NCI-H1694 treated with DMSO at 0.1 percent for 48 hours (cell line): ENCODE data around the gene STOML3.

Source experiments
- DNase-seq: peaks from one replicate; lab custom pipeline; 2025; lab: John Stamatoyannopoulos, UW

The STOML3 gene

DNA sequence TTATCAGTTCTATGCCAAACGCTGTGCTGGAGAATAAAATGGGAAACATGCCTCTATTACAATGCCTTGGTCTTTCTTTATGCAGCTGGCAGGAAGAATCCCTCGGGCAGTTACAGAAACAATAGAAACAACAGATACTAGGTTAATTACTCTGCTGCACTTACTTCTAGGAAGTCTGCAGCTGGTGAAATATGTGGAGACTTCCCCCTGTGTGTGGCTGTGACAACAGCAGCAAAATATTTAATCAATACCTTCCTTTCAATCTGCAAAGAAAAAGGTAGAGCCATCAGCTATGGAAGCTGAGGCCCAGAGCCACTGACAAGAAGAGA, 9.9 kb downstream of the STOML3 start:
- no peak for DNase-seq

DNA sequence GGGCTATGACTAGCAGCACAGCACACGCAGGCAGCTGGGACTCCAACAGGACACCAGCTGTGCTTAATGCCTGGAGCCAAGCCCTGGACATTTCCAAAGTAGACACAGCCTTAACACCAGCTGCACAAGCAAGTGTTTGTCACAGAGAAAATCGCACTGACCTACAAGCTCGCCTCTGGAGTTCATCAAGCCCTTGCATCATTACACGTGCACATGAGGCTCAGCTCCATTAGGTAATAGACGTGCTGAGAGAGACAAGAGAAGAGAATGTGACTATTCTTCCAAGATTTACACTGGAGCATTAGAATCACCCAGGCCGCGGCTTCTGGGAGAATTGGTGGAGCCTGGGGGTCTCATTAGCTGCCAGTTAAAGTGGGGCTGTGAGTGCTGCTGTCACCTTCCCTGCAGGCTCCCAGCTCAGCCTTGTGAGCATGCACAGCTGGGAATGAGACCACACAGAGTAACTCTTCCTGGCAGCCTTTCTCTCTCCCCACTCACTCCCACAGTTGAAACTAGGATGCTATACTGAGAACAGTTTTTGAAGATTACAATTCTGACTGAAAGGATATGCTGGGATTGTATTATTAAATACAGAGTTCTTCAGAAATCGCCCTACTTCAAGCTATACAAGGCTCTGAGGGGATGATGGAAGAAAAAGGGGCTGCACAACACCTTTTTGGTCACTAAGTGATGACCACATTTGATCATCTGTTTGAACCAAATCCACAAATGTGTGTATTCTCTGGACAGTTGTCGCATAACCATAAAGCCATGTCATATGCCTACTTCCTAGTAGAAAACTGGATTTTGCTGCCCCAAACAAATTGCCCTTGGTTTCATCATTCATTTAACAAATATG, 10.5 kb downstream of the STOML3 start:
- DNase-seq = no peak

DNA sequence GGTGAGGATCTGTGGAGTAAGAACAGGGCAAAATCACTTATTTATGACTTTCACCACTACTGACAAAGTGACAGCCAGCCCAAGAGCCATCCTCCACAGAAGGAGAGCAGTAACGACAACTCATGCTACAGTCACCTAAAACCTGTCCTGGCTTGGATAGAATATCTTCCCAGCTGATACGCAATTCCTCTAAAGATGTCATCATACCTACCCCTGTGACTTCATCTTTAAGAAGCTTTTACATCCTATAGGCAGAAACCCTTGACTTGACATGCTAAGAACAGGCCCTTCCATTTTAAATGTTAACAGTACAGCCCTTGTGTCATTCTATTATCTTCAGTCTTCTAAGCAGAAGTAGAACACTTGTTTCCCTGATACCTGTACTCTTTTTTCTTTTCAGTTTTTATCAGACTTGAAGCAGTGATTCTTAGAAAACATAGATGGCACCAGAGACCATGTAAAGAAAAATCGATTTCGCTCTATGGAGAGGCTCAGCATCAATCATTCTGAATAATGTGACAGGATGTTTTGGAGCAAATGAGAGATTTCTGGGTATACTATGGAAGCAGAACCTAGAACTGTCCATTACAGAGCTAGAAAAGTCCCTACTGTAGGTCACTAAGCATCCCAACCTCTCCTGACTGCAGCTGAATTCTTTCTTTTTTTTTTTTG, 20.1 kb downstream of the STOML3 start:
- DNase-seq = no peak

DNA sequence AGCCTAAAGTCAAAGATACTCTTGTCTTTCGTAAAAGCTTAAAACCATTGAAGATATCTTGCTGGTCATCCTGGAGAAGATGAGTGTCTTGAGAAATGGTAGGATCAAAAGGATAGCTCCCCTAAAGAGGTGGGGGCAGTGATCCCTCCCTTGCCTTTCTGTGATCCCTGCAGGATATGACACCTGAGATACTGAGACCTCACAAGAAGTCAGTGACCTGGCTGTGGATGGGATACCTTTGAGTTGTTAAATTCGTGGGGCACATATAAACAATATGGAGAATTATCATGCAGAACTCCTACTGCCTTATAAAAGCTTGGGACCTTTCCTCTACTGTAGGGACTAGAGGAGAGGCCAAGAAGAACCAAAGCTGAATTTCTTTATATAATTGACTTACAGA, 21.4 kb downstream of the STOML3 start:
- DNase-seq = no peak

DNA sequence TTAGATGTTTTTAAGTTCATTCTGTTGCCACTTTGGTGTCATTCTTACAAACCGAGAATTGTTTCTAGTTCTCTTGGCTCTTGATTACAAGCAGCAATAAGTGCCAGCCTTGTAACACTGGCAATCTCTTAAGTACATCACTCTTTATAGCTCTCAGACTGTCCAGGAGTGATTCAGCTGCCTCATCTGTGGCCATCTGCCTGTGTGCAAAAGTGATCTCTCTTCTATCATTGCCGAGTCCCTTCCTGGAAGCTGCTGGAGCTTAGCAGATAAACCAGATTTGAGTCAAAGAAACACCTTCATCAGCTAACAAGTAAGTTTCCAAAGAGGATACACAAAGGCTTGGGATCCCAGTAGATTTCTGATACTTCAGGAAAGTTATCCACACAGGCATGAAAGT, 23.2 kb downstream of the STOML3 start:
- DNase-seq = no peak

DNA sequence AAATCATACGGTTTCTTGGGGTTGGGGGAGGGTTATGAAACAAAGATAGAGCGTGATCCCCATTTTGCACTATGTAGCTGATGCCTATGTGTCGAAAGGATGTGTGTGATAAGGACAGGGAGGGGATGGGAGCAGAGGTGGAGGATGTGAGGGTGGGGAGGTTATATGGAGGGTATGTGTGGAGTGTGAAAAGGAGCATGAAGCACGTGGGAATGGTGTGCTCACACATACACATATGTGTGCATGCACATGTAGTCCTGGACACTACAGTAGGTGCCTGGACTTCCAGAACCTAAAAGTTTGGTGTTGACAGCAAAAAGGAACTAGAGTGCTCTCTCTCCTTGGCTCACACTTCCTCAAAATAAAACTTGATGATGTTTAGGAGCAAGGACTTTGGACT, 25.4 kb downstream of the STOML3 start:
- no peak for DNase-seq

DNA sequence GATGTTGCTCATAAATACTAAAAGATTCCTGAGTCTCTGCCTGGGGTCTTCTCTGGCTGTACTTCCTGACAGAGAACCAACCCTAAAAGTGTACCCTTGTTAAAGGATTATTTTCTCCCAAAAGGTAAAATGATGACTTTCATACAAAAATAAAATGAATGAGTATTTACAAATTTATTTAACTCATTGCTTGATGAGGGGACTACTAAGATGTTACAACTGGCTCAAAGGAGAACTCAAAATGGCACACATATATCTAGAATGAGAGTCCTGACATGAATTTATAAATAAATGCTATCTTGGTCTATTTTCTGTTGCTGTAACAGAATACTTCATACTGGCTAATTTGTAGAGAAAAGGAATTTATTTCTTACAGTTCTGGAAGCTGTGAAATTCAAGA, 30.5 kb downstream of the STOML3 start:
- DNase-seq = no peak

DNA sequence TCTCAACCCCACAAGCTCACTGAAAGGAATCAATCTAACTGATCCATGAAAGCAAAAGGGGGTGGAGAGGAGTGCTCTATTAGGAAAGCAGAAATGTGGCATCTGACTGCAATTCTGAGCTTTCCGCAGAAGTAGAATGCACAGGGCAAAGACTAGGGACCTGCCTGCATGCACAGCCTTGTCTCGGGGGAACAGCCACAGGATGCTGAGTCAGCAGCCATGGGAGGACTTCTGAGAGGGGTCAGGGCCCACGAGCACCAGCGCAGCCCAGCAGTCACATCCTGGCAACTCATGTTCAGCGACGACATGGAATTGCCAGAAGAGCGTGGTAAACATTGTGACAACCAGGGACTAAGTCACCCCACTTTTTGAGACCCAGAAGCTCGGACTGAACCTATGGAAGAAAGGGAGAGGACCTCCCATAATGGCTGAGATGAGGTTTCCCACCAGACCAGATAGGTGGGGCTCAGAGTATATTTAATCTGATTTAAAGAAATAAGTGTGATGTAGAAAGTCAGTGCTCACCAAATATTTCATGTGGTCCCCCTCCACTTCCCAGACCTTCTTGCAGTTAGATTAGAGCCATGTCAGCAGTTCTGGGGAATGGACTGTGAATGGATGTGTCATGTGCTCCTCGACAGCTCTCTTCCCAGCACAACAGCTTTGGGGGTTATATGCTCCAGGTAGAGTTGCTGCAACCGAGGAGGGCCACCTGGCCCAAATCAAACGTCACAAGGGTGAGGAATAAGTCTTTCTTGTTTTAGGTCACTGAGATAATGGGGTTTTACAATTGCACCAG, 32.6 kb downstream of the STOML3 start:
- DNase-seq = no peak

DNA sequence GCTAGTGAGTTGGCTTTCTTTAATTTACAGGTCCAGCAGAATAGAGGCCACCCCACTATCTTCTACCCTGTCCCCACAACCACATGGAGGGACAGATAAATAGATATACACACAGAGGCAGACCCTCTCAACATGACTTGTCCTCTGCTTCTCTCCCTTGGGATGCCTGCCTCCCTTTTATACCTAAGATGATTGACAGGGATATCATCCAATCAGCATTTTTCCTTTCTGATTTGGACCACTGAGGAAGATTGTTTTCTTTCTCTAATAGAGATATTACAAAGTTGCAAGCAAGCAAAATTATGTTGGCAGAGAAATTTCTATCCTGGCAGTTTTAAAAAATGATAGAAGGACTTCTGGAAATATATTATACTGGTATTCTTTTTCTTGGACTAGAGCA, 35.8 kb downstream of the STOML3 start:
- DNase-seq = no peak

DNA sequence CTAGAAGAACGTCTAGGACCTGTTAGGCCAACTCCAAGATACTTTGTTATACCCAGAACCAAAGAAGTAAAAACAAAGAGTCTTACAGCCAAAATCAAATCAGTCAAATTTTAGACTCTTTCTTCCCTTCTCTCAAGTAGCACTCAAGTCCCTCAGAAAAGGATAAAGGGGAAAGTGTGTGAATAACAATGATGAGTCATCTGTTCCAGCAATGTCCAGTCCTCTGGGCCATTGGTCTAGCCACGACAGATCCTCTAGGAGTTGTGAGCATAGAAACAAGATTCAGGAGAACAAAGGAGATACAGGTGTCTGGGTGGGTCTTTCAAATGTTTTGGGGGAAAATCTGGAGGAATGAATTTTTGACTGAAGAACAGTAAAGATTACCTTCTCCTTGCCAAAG, 36.3 kb downstream of the STOML3 start:
- DNase-seq = no peak

DNA sequence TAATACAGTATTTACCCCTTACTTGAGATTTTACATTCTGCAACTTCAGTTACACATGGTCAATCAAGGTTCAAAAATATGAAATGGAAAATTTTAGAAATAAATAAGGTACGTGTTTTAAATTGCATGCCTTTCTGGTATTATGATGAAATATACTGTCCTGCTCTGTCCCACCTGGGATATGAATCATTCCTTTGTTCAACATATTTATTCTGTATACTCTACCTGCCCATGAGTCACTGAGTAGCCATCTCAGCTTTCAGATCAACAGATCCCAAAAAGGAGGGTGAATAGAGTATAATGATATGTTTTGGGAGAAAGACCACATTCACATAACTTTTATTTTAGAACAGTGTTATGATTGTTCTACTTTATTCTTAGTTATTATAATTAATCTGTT, 37.8 kb downstream of the STOML3 start:
- no peak for DNase-seq

DNA sequence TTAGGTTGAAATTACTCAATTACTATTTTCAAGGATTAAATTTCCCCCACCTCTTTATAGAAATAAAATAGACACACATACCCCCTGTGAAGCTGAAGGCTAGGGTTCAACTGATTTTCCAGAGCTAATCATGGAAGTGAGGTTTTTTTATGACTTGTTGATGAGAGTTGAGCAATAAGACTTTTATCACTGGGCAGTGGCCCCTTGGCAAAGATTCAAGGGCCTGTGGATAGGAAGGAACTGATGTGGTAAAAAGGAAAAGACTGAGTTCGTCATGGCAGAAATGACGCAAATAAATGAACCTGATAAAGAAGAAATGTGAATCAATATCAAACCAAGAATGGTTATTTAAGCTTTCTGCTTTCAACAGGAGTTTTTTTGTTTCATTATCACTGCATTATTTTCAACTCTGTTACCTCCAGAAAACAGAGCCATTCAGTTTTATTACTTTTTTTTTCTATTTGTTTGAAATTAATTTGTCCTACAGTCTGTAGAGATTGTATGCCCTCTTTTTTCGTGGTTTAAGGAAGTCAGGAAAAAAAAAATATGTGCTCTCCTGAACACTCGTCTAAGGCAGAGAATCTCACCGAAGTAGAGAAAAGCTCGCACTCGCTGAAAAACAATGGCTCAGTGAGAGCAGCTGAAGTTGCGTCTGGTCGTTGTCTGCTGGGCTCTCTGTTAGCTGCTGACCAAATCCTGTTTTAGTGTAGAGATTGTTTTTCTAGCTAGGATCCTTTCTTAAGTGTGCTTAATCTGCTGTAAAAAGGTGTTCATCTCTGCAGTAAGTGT, 38.9 kb downstream of the STOML3 start:
- DNase-seq = no peak

DNA sequence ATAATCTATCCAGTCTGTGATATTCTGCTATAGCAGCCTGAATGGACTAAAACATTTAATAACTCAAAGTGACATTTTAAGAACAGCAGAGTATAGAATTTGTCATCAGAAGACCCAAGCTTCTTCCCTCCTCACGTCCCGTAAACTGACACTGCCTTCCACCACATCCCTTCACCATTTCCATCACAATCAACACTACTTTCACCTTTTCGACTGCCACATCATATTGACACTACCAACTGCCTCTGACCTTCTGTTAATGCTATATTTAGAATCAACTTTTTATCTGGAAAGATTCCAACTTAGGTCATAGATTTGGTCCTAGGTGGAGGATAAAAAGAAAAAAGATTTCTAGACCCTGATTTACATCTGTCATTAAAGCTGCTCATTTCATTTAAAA, 39.6 kb downstream of the STOML3 start:
- DNase-seq = no peak

DNA sequence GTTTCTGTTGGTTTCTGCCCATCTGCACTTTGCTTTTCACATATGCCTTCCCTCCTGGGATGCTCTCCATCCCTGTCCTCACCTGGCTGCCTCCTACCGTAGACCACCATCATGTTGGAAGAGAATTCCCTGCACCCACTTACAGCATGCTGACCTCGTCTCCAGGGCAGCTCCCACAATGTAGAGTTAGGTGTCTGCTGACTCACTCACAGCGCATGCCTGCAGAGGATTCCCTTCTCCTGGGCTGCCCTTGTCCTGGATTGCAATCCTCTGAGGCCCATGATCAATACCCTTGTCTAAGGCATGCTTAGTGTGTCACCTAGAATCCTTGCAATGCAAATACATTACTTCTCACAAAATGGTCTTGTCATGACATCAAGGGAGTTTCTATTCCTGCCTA, 43.6 kb downstream of the STOML3 start:
- no peak for DNase-seq

DNA sequence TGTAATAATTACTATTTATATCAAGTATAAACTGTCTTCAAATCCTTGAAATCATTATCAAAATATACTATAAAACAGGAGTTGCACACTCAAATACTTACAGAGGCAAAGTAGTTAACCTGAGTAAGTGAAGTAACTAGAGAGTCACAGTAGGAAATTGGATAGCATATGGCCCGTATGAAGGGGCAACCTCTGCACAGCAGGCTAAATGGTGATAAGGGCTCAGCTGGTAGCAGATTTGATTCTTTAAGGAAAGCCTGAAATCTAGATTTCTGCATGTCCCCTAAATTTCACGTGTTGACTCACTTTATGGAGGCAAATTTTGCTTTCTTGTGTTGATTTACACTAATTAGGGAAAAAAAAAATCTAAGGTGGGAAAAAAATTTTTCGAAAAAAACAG, 46.4 kb downstream of the STOML3 start:
- DNase-seq = no peak

DNA sequence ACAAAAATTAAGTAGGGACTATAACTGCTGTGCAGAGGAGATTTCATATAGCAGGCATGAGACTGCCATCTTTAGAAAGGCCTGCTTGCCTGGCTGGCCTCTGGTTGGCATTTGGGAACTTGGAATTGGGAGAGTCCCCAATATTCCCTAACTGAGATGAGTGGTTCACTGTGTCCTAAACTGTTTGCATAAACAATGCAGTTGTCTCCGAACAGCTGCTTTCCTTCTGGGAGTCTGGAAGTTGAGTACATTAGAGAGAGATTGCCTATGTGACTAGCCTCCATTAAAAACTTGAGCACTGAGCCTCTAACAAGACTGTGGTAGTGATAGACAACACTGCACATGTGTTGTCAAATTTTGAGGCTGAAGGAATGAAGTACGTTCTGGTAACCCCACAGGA, 47.4 kb downstream of the STOML3 start:
- no peak for DNase-seq

DNA sequence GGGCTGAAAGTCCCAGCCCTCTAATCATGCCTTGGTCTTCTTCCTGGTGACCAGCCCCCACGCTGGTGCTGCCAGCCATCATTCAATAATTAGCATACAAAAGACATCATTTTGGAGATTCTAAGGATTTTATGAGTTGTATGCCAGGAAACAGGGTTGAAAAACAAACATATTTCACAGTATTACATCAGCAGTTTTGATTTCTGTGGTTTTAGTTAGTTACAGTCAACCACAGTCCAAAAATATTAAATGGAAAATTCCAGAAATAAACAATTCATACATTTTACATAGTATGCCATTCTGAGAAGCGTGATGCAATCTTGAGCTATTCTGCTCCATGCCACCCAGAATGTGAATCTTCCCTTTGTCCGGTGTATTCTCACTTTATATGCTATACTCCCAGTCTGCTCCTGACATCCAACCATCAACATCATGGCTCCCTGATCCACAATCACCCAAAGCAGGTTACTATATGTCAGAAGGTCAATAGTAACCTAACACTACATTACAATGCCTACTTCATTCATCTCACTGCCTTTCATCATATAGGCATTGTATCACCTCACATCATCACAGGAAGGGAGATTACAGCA, 49.2 kb downstream of the STOML3 start:
- DNase-seq = no peak

DNA sequence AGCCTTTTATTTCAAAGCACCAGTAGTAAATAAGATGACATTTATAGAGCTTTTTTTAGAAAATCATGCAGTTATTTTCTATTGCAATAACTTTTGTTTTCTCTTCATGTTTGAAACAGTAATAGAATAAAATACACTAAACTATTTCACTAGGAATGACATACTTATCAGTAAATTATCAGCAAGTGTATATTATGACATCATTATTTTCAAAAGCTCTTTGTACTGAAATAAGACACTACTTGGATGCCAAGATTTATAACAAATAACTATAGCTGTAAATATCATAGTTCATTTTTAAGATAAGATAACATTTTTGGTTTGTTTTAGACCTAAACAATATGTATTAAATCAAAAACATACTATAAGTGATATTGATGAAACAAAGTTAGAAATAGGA, 56.8 kb downstream of the STOML3 start:
- DNase-seq = no peak

DNA sequence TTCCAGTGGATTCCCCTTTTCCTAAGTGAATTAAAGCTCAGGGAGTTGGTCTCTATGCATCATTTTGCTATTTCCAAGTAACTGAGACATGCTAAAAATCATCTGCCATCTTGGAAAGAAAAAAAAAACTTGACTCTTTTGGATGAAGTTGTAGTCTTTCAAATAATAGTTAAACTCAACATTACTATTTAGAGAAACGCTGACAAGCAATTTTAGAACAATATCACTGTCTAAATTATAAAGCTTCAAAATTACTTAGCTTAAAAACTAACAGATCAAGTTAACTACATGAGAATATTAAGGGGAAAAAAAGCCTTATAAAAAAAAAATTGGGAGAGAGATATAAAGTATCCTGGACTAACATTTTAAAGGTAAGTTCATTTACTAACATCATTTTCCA, 68.5 kb downstream of the STOML3 start:
- DNase-seq = no peak

DNA sequence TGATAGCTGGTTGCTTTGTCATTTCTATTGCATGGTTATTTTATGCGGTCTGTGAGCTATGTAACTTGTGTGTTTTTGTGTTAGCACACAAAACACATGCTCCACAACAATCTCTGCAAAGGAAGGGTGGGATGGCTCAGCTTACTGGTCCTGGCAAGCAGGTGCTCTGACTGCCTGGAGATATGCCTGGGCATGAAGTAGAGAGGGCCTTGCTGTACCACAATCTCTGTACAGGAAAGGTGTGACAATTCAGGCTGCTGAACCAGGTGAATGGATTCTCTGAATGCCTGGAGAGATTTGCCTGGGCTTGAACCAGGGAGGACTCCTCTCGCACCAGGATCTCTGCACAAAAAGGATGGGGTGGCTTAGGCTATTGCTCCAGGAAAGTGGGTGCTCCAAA, 69.5 kb downstream of the STOML3 start:
- DNase-seq = no peak
